HCT116 (cell line): ENCODE measurements around the gene EGFL6. TPM values are rescaled to one million over a fixed set of nuclear protein-coding genes. Genes with fewer than 3 reads are reported as not detected.

Experiments
- ATAC-seq: fragments of 200-7000 bp; cut with Tn5 transposase; 2 replicates; pipeline ENCODE4 v1.9.1; 2020; ENCODE audit warnings: mild to moderate bottlenecking, moderate library complexity
- BruUV-seq: library from RNA; stranded (reverse); fragments of 400-500 nt; replicated peaks from 2 replicates; lab custom pipeline; 2021; lab: Mats Ljungman, UMichigan
- CTCF ChIA-PET: fragments of 300-600 bp; sonication (Branson Sonifier 250); formaldehyde crosslinking; loops from one replicate; lab custom pipeline; 2021; ENCODE audit warnings: antibody characterized with exemption; lab: Charles Lee
- POLR2A ChIA-PET: fragments of 300-600, 350-600 bp; sonication (Branson Sonifier 250); formaldehyde crosslinking; loops from one replicate; lab custom pipeline; 2021; ENCODE audit warnings: antibody characterized with exemption; lab: Charles Lee
- RAD21 ChIA-PET, 2 experiments: fragments of 300-600 bp; sonication (Branson Sonifier 250); formaldehyde crosslinking; loops; one replicate each; lab custom pipeline; 2023; ENCODE audit warnings: low total read pairs in 2 of 2; ENCODE audit not compliant: uncharacterized antibody in 2 of 2, unreplicated experiment in 2 of 2, low non-redundant PET in 1 of 2; lab: Charles Lee
- DNase-seq: peaks from one replicate; pipeline ENCODE4 v3.0.0-alpha.2; 2010; ENCODE audit warnings: low read depth, low spot score
- H2AFZ ChIP-seq: fragments of 200-600 bp; shearing (Covaris generic), sonication (generic); 2 replicates; pipeline ENCODE4 v1.6.1; 2017; ENCODE audit warnings: low read depth, mixed run types, mixed read lengths, antibody characterized with exemption, low read length; ENCODE audit not compliant: poor library complexity, severe bottlenecking
- H3K27ac ChIP-seq: 2 replicates; pipeline ENCODE4 v1.5.1; 2012; ENCODE audit warnings: low read depth, low read length
- H3K27me3 ChIP-seq: fragments of 200-600 bp; sonication (generic); 2 replicates; pipeline ENCODE4 v1.6.1; 2016; ENCODE audit warnings: mixed run types, low read length, mixed read lengths; ENCODE audit not compliant: insufficient read depth
- H3K36me3 ChIP-seq, 2 experiments: fragments of 200-500 bp in 1 of 2; fragments of 200-600 bp in 1 of 2; sonication (Bioruptor generic) in 1 of 2; sonication (generic) in 1 of 2; 2 replicates each; pipeline versions ENCODE4 v1.5.1 to v1.6.1; 2014 to 2016; ENCODE audit warnings: low read length in 2 of 2, inconsistent platforms in 1 of 2, mixed read lengths in 1 of 2, mixed run types in 1 of 2; ENCODE audit not compliant: insufficient read depth in 2 of 2, control insufficient read depth in 1 of 2
- H3K4me1 ChIP-seq, 2 experiments: fragments of 200-600 bp in 1 of 2; sonication (generic) in 1 of 2; 2 replicates each; pipeline versions ENCODE4 v1.5.1 to v1.6.1; 2012 to 2017; ENCODE audit warnings: low read length in 2 of 2, inconsistent platforms in 1 of 2, mild to moderate bottlenecking in 1 of 2, mixed read lengths in 1 of 2, mixed run types in 1 of 2, moderate library complexity in 1 of 2; ENCODE audit not compliant: insufficient read depth in 2 of 2, control insufficient read depth in 1 of 2
- H3K4me2 ChIP-seq: fragments of 200-600 bp; sonication (generic); 2 replicates; pipeline ENCODE4 v1.6.1; 2017; ENCODE audit warnings: mixed run types, low read length, mixed read lengths
- H3K4me3 ChIP-seq, 2 experiments: fragments of 200-600 bp in 1 of 2; sonication (generic) in 1 of 2; replicated peaks in 1 of 2; 2 replicates each; pipeline ENCODE4 v1.5.1; 2011 to 2016; ENCODE audit warnings: low read length in 2 of 2, control low read depth in 1 of 2, low read depth in 1 of 2, mild to moderate bottlenecking in 1 of 2, mixed read lengths in 1 of 2, mixed run types in 1 of 2
- H3K79me2 ChIP-seq: fragments of 200-600 bp; sonication (generic); 2 replicates; pipeline ENCODE4 v1.6.1; 2017; ENCODE audit warnings: mild to moderate bottlenecking, mixed run types, low read length, moderate library complexity, mixed read lengths; ENCODE audit not compliant: insufficient read depth
- H3K9ac ChIP-seq: fragments of 200-600 bp; sonication (generic); 2 replicates; pipeline ENCODE4 v1.6.1; 2016; ENCODE audit warnings: low read length, mixed read lengths
- H3K9me2 ChIP-seq: fragments of 200-600 bp; sonication (generic), shearing (Covaris generic); 2 replicates; pipeline ENCODE4 v1.6.1; 2017; ENCODE audit warnings: mixed run types, mild to moderate bottlenecking, moderate library complexity; ENCODE audit not compliant: insufficient read depth
- H3K9me3 ChIP-seq, 2 experiments: fragments of 200-500 bp in 1 of 2; fragments of 200-600 bp in 1 of 2; sonication (Bioruptor generic) in 1 of 2; sonication (generic) in 1 of 2; 2 replicates each; pipeline ENCODE4 v1.6.1; 2014 to 2017; ENCODE audit warnings: low read length in 2 of 2, mixed read lengths in 2 of 2, inconsistent platforms in 1 of 2, low read depth in 1 of 2, mild to moderate bottlenecking in 1 of 2, mixed run types in 1 of 2, moderate library complexity in 1 of 2; ENCODE audit not compliant: control insufficient read depth in 1 of 2, insufficient read depth in 1 of 2
- H4K20me1 ChIP-seq: fragments of 200-600 bp; sonication (generic), shearing (Covaris generic); 2 replicates; pipeline ENCODE4 v1.6.1; 2017; ENCODE audit warnings: mixed run types, mild to moderate bottlenecking, moderate library complexity; ENCODE audit not compliant: insufficient read depth
- RAD21 ChIP-seq: IDR thresholded peaks from 2 replicates; pipeline ENCODE4 v1.6.1; 2012; ENCODE audit warnings: low read depth, mild to moderate bottlenecking
- intact Hi-C: fragments of 100-400 bp; cut with micrococcal nuclease; formaldehyde crosslinking; loops from 2 replicates; pipeline ENCODE4 v1.10.0; 2022
- microRNA-seq: library from miRNA; unstranded; fragments of <30 nt; microRNA quantifications from one replicate; pipeline ENCODE4, GENCODE V29; 2016; ENCODE audit warnings: borderline number of aligned reads
- total RNA-seq: library from RNA; stranded (reverse); gene quantifications from one replicate; pipeline ENCODE4 v1.2.1, GENCODE V29; 2021; ENCODE audit not compliant: unreplicated experiment

Gene EGFL6
- total RNA-seq, 1 experiment from 2014 or later, result not detected

- Histone ChIP-seq H3K4me1 (peaks cover 0 to 12% of the 10 kb centered on the region in 2 experiments; a peak in 3 of 4 replicates), H3K4me2 (no peak overlapping the region), H3K4me3 (no peak overlapping the region), H4K20me1 (no peaks in the 10 kb centered on the region), H3K9me2 (no peaks in the 10 kb centered on the region), H3K27me3 (no peaks in the 10 kb centered on the region), H3K9ac (no peak overlapping the region), H3K79me2 (no peaks in the 10 kb centered on the region), H2AFZ (no peak overlapping the region), H3K36me3 (no peaks in the 10 kb centered on the region)
- no peak for DNase-seq
- POLR2A ChIA-PET, result no interaction called here
- CTCF ChIA-PET, result no interaction called here
- TF ChIP-seq RAD21, result no peak
- TF ChIP-seq, all 23 proteins: peak for 0
- no TSS peak for BruUV-seq
- RAD21 ChIA-PET, result no interaction called here
- ATAC-seq, result no peak
- no peak overlapping the region for H3K27ac ChIP-seq
- no peaks in the 10 kb centered on the region for H3K9me3 ChIP-seq
- intact Hi-C loops, result no loop called here
Measured at GRCh38 chrX:13681595-13681994, 112.2 kb downstream of the EGFL6 start.

Small RNAs within 50 kb of the gene (microRNA-seq; reads per million reads assigned to microRNA genes)
- not detected for gene MIR6086

Other genes starting within 250 kb of the EGFL6 start
- not detected for gene ATXN3L, start 249.5 kb upstream of the EGFL6 start, total RNA-seq
- gene TCEANC, start 83.5 kb downstream of the EGFL6 start, total RNA-seq, result 1.2 TPM
- 23.9 TPM for gene RAB9A, start 119.5 kb downstream of the EGFL6 start, total RNA-seq
- gene TRAPPC2, start 165.0 kb downstream of the EGFL6 start, total RNA-seq, result 11.9 TPM
- 18.0 TPM for gene OFD1, start 165.1 kb downstream of the EGFL6 start, total RNA-seq
- gene GPM6B, start 247.5 kb downstream of the EGFL6 start, total RNA-seq, result 0.07 TPM